CD14-positive monocyte (primary cell): Measurements from ENCODE around the gene PPARG. TPM values are rescaled to one million over a fixed set of nuclear protein-coding genes. Genes with fewer than 3 reads are reported as not detected.

Source experiments
- DNase-seq, 3 donors: peaks; one replicate each; pipeline ENCODE4 v3.0.0-alpha.2; 2011 to 2022
- H2AFZ ChIP-seq: 2 replicates; pipeline ENCODE4 v1.6.0; 2012; ENCODE audit warnings: mild to moderate bottlenecking, low read depth, low read length, inconsistent platforms; ENCODE audit not compliant: insufficient read depth, poor library complexity, severe bottlenecking
- H3K27ac ChIP-seq, 2 donors: 1 replicate in 1 of 2; 2 replicates in 1 of 2; pipeline ENCODE4 v1.5.1; 2012 to 2013; ENCODE audit warnings: low read length in 2 of 2, control low read depth in 1 of 2, inconsistent platforms in 1 of 2, low read depth in 1 of 2, mild to moderate bottlenecking in 1 of 2
- H3K27me3 ChIP-seq, 2 donors: one replicate each; pipeline versions ENCODE4 v1.6.0 to v1.6.1; 2011 to 2013; ENCODE audit warnings: low read length in 2 of 2; ENCODE audit not compliant: control insufficient read depth in 2 of 2, insufficient read depth in 2 of 2
- H3K36me3 ChIP-seq, 2 donors: replicated peaks in 1 of 2; 1 replicate in 1 of 2; 2 replicates in 1 of 2; pipeline versions ENCODE4 v1.5.1 to v1.6.1; 2012 to 2013; ENCODE audit warnings: low read length in 2 of 2, control low read depth in 1 of 2, inconsistent platforms in 1 of 2, mild to moderate bottlenecking in 1 of 2; ENCODE audit not compliant: insufficient read depth in 2 of 2, control insufficient read depth in 1 of 2
- H3K4me1 ChIP-seq, 2 donors: 1 replicate in 1 of 2; 2 replicates in 1 of 2; pipeline versions ENCODE4 v1.5.1 to v1.6.1; 2012 to 2013; ENCODE audit warnings: low read length in 2 of 2, control low read depth in 1 of 2, inconsistent platforms in 1 of 2, mild to moderate bottlenecking in 1 of 2, moderate library complexity in 1 of 2; ENCODE audit not compliant: insufficient read depth in 2 of 2, control insufficient read depth in 1 of 2
- H3K4me2 ChIP-seq: replicated peaks from 2 replicates; pipeline ENCODE3; 2012; ENCODE audit warnings: low read length, moderate library complexity, mild to moderate bottlenecking; ENCODE audit not compliant: poor library complexity, severe bottlenecking; ENCODE audit errors: extremely low read depth
- H3K4me3 ChIP-seq, 3 experiments: fragments of 200-600 bp in 1 of 3; sonication (generic) in 1 of 3; replicated peaks in 1 of 3; 1 replicate in 2 of 3; 2 replicates in 1 of 3; pipeline ENCODE4 v1.5.1; 2011 to 2013; ENCODE audit warnings: low read length in 3 of 3, mild to moderate bottlenecking in 3 of 3, control low read depth in 2 of 3, low read depth in 2 of 3, inconsistent platforms in 1 of 3, moderate library complexity in 1 of 3
- H3K79me2 ChIP-seq: 2 replicates; pipeline ENCODE4 v1.6.0; 2012; ENCODE audit warnings: mild to moderate bottlenecking, control low read depth, inconsistent platforms, low read length, moderate library complexity; ENCODE audit not compliant: insufficient read depth
- H3K9ac ChIP-seq: 2 replicates; pipeline ENCODE4 v1.6.0; 2017; ENCODE audit warnings: low read length, mild to moderate bottlenecking; ENCODE audit not compliant: insufficient read depth, poor library complexity, severe bottlenecking
- H3K9me3 ChIP-seq, 2 donors: replicated peaks in 1 of 2; 1 replicate in 1 of 2; 2 replicates in 1 of 2; pipeline versions ENCODE4 v1.5.1 to v1.6.1; 2012 to 2013; ENCODE audit warnings: low read length in 2 of 2, control low read depth in 1 of 2; ENCODE audit not compliant: control insufficient read depth in 1 of 2, insufficient read depth in 1 of 2
- H4K20me1 ChIP-seq: 2 replicates; pipeline ENCODE4 v1.6.0; 2012; ENCODE audit warnings: mild to moderate bottlenecking, low read length, control low read depth, moderate library complexity; ENCODE audit not compliant: insufficient read depth
- H3K27ac Mint-ChIP-seq, 7 donors: one replicate each; pipeline ENCODE4 v1.8.0; 2020; ENCODE audit warnings: mild to moderate bottlenecking in 7 of 7, mixed read lengths in 7 of 7, moderate library complexity in 6 of 7, inconsistent platforms in 2 of 7
- H3K27me3 Mint-ChIP-seq, 3 donors: one replicate each; pipeline ENCODE4 v1.8.0; 2021 to 2022; ENCODE audit warnings: low read depth in 3 of 3, mild to moderate bottlenecking in 3 of 3, mixed read lengths in 3 of 3, moderate library complexity in 3 of 3, inconsistent platforms in 1 of 3
- H3K36me3 Mint-ChIP-seq, 2 donors: one replicate each; pipeline ENCODE4 v1.8.0; 2020; ENCODE audit warnings: mixed read lengths in 2 of 2, inconsistent platforms in 1 of 2, mild to moderate bottlenecking in 1 of 2
- H3K4me1 Mint-ChIP-seq: one replicate; pipeline ENCODE4 v1.8.0; 2020; ENCODE audit warnings: mild to moderate bottlenecking, mixed read lengths
- H3K4me3 Mint-ChIP-seq, 2 donors: one replicate each; pipeline ENCODE4 v1.8.0; 2020; ENCODE audit warnings: mild to moderate bottlenecking in 2 of 2, mixed read lengths in 2 of 2, moderate library complexity in 1 of 2
- H3K9me3 Mint-ChIP-seq, 7 donors: one replicate each; pipeline ENCODE4 v1.8.0; 2020 to 2022; ENCODE audit warnings: mixed read lengths in 7 of 7, mild to moderate bottlenecking in 6 of 7, moderate library complexity in 6 of 7, inconsistent platforms in 2 of 7
- CTCF ChIP-seq: fragments of 200-600 bp; IDR thresholded peaks from one replicate; pipeline ENCODE4 v1.8.0; 2022; ENCODE audit warnings: antibody characterized with exemption, mild to moderate bottlenecking
- WGBS: methylation state at CpG from one replicate; pipeline ENCODE4 v1.1.5; 2013; ENCODE audit warnings: missing lambda C conversion rate; ENCODE audit not compliant: insufficient coverage; 5-methylcytosine and 5-hydroxymethylcytosine counted together
- intact Hi-C, 2 donors: fragments of 100-400 bp; cut with micrococcal nuclease; formaldehyde crosslinking; loops; one replicate each; pipeline versions ENCODE4 v1.15.0 to v1.15.1; 2023
- polyA plus RNA-seq, 3 donors: library from polyadenylated mRNA; depleted of rRNA in 1 of 3; unstranded in 2 of 3; stranded (reverse) in 1 of 3; fragments of 300-500 nt in 2 of 3; fragments of >200 nt in 1 of 3; fragmentation: Illumina TruSeq in 2 of 3; gene quantifications; 1 replicate in 2 of 3; 2 replicates in 1 of 3; pipeline ENCODE4 v1.2.3, GENCODE V29; 2012 to 2021

PPARG gene
- polyA plus RNA-seq, 3 donors = 0.56 to 2.0 (median 0.97) TPM

- H3K36me3 Mint-ChIP-seq = no peaks in the 10 kb centered on the region
- 0% methylated on average over 1 of the region's 1 CpG for WGBS
- TF ChIP-seq CTCF = no peak
Observed at GRCh38 chr3:12265508-12265907, 23.4 kb upstream of the PPARG start.

GRCh38 chr3:12266038-12266437, 22.8 kb upstream of the PPARG start:
- Histone ChIP-seq H3K36me3 (no peaks in the 10 kb centered on the region), H3K9ac (no peak overlapping the region), H3K4me3 (no peak overlapping the region), H3K79me2 (no peaks in the 10 kb centered on the region), H3K9me3 (no peaks in the 10 kb centered on the region), H4K20me1 (no peaks in the 10 kb centered on the region), H2AFZ (no peak overlapping the region), H3K27me3 (no peaks in the 10 kb centered on the region), H3K4me2 (no peak overlapping the region), H3K27ac (no peak overlapping the region), H3K4me1 (peaks cover 37 to 53% of the 10 kb centered on the region in 2 donors)
- intact Hi-C loops = no loop called here
- Mint-ChIP-seq H3K9me3 (no peaks in the 10 kb centered on the region), H3K4me1 (peaks cover 38% of the 10 kb centered on the region), H3K27me3 (peaks cover 0 to 2% (median 0%) of the 10 kb centered on the region in 3 donors), H3K4me3 (no peak overlapping the region), H3K36me3 (no peaks in the 10 kb centered on the region), H3K27ac (peak overlapping the region in 6 of 7 donors; percentile 35 to 80 (median 66))
- no peak for TF ChIP-seq CTCF
- DNase-seq = no peak
- no CpG with 5 or more reads among the region's 5 CpGs for WGBS

More at GRCh38 chr3:12265508-12265907, 23.4 kb upstream of the PPARG start:
- peaks cover 0 to 2% (median 0%) of the 10 kb centered on the region in 3 donors for H3K27me3 Mint-ChIP-seq
- Histone ChIP-seq H3K4me3 (no peak overlapping the region), H3K27ac (peak overlapping the region in 1 of 2 donors; percentile 21), H3K79me2 (no peaks in the 10 kb centered on the region), H4K20me1 (no peaks in the 10 kb centered on the region), H2AFZ (no peak overlapping the region), H3K36me3 (no peaks in the 10 kb centered on the region), H3K4me2 (peak overlapping the region; percentile 9), H3K9me3 (no peaks in the 10 kb centered on the region), H3K27me3 (no peaks in the 10 kb centered on the region), H3K9ac (no peak overlapping the region), H3K4me1 (peaks cover 32 to 47% of the 10 kb centered on the region in 2 donors)
- DNase-seq = peak in 1 of 3 donors; percentile 22
- intact Hi-C loops = no loop called here
- peaks cover 32% of the 10 kb centered on the region for H3K4me1 Mint-ChIP-seq
- H3K4me3 Mint-ChIP-seq = peak overlapping the region in 1 of 2 donors; percentile 43
- no peaks in the 10 kb centered on the region for H3K9me3 Mint-ChIP-seq
- peak overlapping the region; percentile 35 to 80 (median 73) for H3K27ac Mint-ChIP-seq
